Lower lobe of right lung (tissue), 2 donors: ENCODE measurements around the gene JARID2. TPM values are rescaled to one million over a fixed set of nuclear protein-coding genes. Genes with fewer than 3 reads are reported as not detected.

ENCODE experiments used
- ATAC-seq, 2 donors: fragments of 200-7000 bp; cut with Tn5 transposase; one replicate each; pipeline ENCODE4 v1.9.1; 2020 to 2022; ENCODE audit warnings: mild to moderate bottlenecking in 2 of 2, moderate library complexity in 2 of 2
- DNase-seq: peaks from one replicate; pipeline ENCODE4 v3.0.0-alpha.2; 2020
- H3K27ac ChIP-seq: fragments of 200-600 bp; one replicate; pipeline ENCODE4 v1.8.0; 2022
- H3K27me3 ChIP-seq: fragments of 200-600 bp; one replicate; pipeline ENCODE4 v1.8.0; 2022; ENCODE audit warnings: low read depth
- H3K36me3 ChIP-seq: fragments of 200-600 bp; one replicate; pipeline ENCODE4 v1.8.0; 2022; ENCODE audit warnings: mild to moderate bottlenecking
- H3K4me1 ChIP-seq: fragments of 200-600 bp; one replicate; pipeline ENCODE4 v1.8.0; 2022
- H3K4me3 ChIP-seq: fragments of 200-600 bp; one replicate; pipeline ENCODE4 v1.8.0; 2022; ENCODE audit warnings: mild to moderate bottlenecking
- H3K9me3 ChIP-seq: fragments of 200-600 bp; one replicate; pipeline ENCODE4 v1.8.0; 2022
- intact Hi-C: fragments of 100-400 bp; cut with DNase I; formaldehyde crosslinking; loops from one replicate; pipeline ENCODE4 v1.11.0; 2022
- total RNA-seq: library from RNA; stranded (reverse); fragmentation: NEBNext Ultra II Directional; extraction: Animal tissue kit (Norgen Biotek cat#: 25700); gene quantifications from one replicate; pipeline ENCODE4 v1.2.1, GENCODE V29; 2021
- TF ChIP-seq, protein P1 (sequence below): fragments of 200-600 bp; IDR thresholded peaks from one replicate; pipeline ENCODE4 v1.8.0; 2022; ENCODE audit warnings: antibody characterized with exemption, mild to moderate bottlenecking
- donor health status: DM: no; HTN: yes; CAD: no; lungs with severe emphysema.

Gene JARID2
- total RNA-seq, 1 donor from 2014 or later = 16.0 TPM

DNA sequence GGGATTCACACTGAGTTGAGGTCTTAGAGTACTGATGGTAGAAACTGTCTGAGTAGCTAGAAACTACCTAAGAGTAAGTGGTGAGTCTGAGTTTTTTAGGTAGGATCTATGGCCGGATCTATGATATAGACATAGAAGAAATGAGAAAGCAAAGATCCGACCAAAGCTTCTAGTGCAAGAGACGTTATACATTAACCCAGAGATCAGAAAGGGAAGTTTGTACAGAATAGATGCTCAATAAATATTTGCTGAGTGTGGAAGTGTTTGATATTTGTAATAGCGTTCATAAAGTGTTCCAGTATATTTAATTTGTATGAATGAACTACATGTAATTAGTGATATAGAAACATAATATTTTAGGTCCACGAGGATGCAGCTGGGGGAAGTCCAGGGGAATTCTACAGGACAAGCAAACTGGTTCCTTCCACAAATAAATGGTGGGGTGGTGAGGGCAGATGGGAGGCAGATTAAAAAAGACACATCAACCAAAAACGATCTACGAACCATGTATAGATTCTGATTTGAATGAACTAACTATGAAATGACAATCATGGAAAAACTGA lies 31.9 kb upstream of the JARID2 start:
- intact Hi-C loops = no loop called here
- DNase-seq = no peak
- H3K9me3 ChIP-seq = no peaks in the 10 kb centered on the region
- no peak for ATAC-seq
- H3K4me1 ChIP-seq = no peaks in the 10 kb centered on the region
- H3K4me3 ChIP-seq = no peak overlapping the region
- H3K36me3 ChIP-seq = no peaks in the 10 kb centered on the region
- H3K27me3 ChIP-seq = no peaks in the 10 kb centered on the region
- TF ChIP-seq, protein P1, sequence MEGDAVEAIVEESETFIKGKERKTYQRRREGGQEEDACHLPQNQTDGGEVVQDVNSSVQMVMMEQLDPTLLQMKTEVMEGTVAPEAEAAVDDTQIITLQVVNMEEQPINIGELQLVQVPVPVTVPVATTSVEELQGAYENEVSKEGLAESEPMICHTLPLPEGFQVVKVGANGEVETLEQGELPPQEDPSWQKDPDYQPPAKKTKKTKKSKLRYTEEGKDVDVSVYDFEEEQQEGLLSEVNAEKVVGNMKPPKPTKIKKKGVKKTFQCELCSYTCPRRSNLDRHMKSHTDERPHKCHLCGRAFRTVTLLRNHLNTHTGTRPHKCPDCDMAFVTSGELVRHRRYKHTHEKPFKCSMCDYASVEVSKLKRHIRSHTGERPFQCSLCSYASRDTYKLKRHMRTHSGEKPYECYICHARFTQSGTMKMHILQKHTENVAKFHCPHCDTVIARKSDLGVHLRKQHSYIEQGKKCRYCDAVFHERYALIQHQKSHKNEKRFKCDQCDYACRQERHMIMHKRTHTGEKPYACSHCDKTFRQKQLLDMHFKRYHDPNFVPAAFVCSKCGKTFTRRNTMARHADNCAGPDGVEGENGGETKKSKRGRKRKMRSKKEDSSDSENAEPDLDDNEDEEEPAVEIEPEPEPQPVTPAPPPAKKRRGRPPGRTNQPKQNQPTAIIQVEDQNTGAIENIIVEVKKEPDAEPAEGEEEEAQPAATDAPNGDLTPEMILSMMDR = no peak
- no peak overlapping the region for H3K27ac ChIP-seq

- Histone ChIP-seq H3K27ac (no peak overlapping the region), H3K27me3 (no peaks in the 10 kb centered on the region), H3K36me3 (no peaks in the 10 kb centered on the region), H3K9me3 (no peaks in the 10 kb centered on the region), H3K4me1 (peaks cover 8% of the 10 kb centered on the region), H3K4me3 (no peak overlapping the region)
- DNase-seq (no peak), ATAC-seq (no peak)
- TF ChIP-seq, protein P1 = no peak
- intact Hi-C loops = no loop called here
Measured at GRCh38 chr6:15218401-15218800, 27.5 kb upstream of the JARID2 start.

- TF ChIP-seq, protein P1 = no peak
- intact Hi-C loops = no loop called here
- Histone ChIP-seq H3K36me3 (no peaks in the 10 kb centered on the region), H3K27me3 (no peaks in the 10 kb centered on the region), H3K4me1 (peaks cover 8% of the 10 kb centered on the region), H3K27ac (no peak overlapping the region), H3K4me3 (no peak overlapping the region), H3K9me3 (no peaks in the 10 kb centered on the region)
- DNase-seq (no peak), ATAC-seq (no peak)
Measured at GRCh38 chr6:15220062-15220461, 25.8 kb upstream of the JARID2 start.

DNA sequence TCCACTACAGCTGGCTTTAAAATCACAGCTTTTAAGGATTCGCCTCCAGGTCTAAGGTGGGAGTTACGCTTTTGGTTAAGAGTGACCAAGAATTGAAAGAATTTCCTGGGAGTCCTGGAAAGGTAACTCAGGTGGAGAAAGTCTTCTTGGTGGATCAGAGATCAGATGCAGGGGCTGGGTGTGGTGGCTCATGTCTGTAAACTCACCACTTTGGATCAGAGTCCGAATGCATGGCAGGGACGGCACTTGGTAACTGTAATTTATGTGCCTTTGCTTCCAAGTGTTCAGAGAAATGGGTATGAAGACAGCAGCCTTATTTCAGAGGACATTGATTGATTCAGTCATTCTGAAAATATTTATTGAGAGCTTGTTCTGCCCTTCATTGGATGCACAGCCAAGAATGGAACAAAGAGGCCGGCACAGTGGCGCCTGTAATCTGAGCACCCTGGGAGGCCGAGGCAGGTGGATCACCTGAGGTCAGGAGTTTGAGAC lies 18.0 kb upstream of the JARID2 start:
- Histone ChIP-seq H3K9me3 (no peaks in the 10 kb centered on the region), H3K4me3 (no peak overlapping the region), H3K36me3 (no peaks in the 10 kb centered on the region), H3K4me1 (no peaks in the 10 kb centered on the region), H3K27me3 (no peaks in the 10 kb centered on the region), H3K27ac (no peak overlapping the region)
- TF ChIP-seq, protein P1 = no peak
- intact Hi-C loops = no loop called here
- no peak for DNase-seq
- ATAC-seq = no peak

DNA sequence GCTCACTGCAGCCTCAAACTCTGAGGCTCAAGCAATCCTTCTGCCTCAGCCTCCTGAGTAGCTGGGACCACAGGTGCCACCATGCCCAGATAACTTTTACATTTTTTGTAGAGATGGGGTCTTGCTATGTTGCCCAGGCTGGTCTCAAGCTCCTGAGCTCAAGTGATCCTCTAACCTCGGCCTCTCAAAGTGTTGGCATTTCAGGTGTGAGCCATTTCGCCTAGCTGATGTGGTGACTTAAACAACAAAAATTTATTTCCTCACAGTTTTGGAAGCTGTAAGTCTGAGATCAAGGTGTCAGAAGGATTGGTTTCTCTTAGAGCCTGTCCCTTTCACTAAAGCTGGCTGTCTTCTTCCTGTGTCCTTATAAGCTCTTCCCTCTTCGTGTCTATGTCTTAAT lies 15.0 kb upstream of the JARID2 start:
- no peaks in the 10 kb centered on the region for H3K27me3 ChIP-seq
- H3K4me1 ChIP-seq = no peaks in the 10 kb centered on the region
- H3K36me3 ChIP-seq = no peaks in the 10 kb centered on the region
- DNase-seq (no peak), ATAC-seq (no peak)
- H3K4me3 ChIP-seq = no peak overlapping the region
- intact Hi-C loops = no loop called here
- TF ChIP-seq, protein P1 = no peak
- no peaks in the 10 kb centered on the region for H3K9me3 ChIP-seq
- no peak overlapping the region for H3K27ac ChIP-seq
